Measurements from ENCODE around the gene PP2D1.
A peak's percentile ranks its signal among the peaks of the same experiment; 100 is the strongest.
"Not testable (repeated sequence)": the region's sequence is repeated elsewhere in the genome, so short reads cannot be mapped to it uniquely, and the experiment has no call there.

Gene PP2D1

DNA sequence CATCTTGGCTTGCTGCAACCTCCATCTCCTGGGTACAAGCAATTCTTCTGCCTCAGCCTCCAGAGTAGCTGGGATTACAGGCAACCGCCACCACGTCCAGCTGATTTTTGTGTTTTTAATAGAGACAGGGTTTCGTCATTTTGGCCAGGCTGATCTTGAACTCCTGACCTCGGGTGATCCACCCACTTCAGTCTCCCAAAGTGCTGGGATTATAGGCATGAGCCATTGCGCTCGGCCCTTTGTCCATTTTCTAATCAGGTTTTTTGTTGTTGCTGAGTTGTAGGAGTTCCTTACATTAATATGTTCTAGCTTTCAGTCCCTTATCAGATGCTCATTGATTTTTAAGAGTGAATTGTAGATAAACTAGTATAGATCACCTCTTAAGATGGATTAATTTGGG, 44.9 kb downstream of the PP2D1 start:
- DNase-seq, result no peak

DNA sequence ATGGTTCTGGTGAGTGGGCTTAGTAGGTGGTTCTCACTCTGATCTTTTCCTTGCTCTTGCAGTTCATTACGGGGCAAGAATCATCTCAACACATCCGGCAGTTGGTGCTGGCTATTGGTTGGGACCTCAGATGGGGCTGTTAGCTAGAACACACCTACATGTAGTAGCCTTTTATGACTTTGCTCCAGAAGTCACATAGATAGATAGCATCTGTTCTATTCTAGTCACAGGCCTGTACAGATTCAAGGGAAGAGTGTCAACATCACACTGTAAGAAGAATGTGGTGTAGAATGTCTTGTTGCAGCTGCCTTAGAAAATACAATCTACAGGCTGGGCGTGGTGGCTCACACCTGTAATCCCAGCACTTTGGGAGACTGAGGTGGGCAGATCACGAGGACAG, 50.1 kb downstream of the PP2D1 start:
- DNase-seq, result no peak

DNA sequence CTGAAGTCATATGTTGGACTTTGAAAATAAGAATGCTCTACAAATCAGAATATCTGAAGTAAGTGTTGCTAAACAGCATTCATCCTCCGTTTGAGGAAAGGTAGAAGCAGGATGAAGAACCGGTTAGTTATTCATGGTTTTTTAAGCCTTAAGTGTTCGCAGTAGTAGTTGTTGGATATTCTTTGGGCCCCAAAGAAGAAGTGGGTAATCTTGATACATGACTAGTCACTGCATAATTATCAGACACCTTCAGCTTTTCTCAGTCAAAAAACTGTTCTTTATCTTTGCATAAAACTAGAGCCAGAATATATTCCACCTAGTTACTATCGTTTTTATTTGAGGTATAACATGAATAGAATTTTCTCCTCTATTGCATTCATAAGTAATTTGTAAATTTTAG, 51.4 kb downstream of the PP2D1 start:
- no peak for DNase-seq

DNA sequence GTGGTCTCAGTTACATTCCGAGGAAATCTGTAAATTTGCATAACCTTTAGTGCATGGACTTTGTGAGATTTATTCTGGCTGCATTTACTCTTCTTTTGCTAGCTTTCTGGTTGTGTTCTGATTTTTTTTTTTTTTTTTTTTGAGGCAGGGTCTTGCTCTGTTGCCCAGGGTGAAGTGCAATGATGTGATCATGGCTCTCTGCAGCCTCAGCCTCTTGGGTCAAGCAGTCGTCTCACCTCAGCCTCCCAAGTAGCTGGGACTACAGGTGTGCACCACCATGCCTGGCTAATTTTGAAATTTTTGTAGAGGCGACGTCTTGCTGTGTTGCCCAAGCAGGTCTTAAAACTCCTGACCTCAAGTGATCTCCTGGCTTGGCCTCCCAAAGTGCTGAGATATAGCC, 52.6 kb downstream of the PP2D1 start:
- no peak for DNase-seq

- DNase-seq, result not testable (repeated sequence)
These were observed 54.7 kb downstream of the PP2D1 start for GRCh38 chr3:19957354-19957753.

DNA sequence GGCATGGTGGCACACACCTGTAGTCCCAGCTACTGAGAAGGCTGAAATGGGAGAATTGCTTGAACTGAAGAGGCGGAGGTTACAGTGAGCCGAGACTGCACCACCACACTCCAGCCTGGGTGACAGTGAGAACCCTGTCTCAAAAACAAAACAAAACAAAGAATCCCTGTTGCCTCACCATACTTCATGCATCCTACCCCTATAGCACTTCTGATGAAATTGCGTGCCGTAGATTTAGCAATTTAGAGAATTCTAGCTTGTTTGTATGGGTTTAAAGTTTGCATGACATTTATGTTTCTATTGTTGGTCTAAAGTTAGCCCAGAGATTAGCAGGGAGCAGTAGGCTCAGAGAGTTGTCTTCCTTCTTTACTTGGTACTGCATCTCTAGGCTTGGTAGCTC, 57.4 kb downstream of the PP2D1 start:
- no peak for DNase-seq

- no peak for DNase-seq
These were observed 61.7 kb downstream of the PP2D1 start for GRCh38 chr3:19950316-19950715.

DNA sequence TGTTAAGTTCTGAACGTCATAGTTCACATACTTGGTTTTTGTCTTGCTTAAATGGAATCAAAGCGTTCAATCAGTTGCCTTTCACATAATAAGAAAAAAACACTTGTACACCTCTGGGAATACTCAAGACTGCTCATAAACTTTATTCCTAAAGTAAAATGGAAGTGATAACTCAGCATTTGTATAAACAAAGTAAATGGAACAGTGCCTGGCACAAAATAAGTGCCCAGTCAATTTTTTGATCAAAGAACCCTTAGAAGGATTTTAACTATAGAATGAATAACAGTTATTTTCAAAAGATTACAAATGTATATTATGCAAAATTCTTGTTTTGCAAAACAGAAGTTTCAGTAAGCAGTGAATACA, 63.9 kb downstream of the PP2D1 start:
- no peak for DNase-seq

DNA sequence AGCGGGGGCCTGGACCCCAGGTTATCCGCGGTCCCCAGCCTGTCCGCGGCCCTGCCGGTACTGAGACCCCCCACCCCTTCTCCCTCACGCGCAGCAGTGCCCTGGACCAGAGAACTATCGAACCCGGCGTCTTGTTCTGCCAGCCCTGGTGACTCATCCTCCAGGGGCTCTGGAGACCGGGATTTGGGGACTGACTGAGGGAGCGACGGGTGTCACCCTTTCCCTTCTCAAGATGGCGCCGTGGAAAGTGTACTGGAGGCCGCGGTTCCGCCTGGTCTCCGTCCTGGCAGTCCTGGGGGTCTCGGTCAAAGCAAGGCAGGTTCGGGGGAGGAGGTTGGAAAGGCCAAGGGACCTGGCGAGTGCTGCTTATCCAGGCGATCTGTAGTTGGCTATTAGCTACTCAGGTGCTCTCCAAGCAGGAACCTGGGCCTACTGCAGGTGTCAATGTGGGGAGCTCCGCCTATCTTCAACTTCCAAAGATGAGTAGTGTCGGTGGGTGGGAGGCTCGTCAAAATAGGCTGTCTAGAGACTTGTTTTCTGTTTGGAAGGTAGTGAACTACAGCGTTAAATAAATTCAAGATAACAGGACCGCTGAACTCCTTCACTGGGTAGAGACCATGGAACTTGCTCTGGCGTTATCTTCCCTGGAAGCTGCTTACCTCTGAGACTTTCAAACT, 64.4 kb downstream of the PP2D1 start:
- DNase-seq, result peak; percentile 61 to 62

GRCh38 chr3:19946832-19947548, 65.1 kb downstream of the PP2D1 start, which contains the start of gene RAB5A:
RAB5A (plus strand) TSS chr3:19947097; CDS start chr3:19950899, 3,802 bp downstream.
- peak; percentile 97 to 98 for DNase-seq

- no peak for DNase-seq
These were observed 65.9 kb downstream of the PP2D1 start for GRCh38 chr3:19945969-19946831.

DNA sequence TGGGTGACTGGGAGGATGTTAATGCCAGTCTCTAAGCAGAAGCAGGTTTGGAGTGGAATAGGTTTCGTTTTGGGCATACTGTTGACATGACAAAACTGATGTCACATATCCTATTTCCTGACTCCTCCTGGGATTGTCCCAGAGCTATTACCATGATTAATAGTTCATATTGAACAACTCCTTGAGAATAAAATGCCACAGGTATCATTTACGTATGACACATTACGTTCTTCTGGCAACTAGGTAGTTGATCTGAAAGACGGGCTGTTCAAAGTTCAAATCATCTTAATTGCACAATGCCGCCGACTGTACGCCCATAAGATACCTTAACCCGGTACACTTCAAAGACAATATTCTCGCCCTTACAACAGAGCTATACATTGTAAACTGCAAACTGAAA, 66.5 kb downstream of the PP2D1 start:
- DNase-seq, result no peak

DNA sequence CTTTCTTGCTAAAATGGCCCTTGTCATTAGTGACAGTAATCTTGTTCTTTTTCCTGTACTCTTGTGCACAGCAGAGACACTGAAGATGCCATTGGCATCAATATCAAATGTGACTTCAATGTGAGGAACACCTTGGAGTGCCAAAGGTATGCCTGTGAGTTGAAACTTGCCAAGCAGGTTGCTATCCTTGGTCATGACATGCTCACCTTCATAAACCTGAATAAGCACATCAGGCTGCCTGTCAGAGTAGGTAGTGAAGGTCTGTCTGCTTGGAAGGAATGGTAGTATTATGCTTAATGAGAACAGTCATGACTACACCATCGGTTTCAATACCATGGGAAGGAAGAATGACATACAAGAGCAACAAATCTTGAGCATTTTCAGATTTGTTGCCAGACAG, 71.4 kb downstream of the PP2D1 start:
- no peak for DNase-seq

DNA sequence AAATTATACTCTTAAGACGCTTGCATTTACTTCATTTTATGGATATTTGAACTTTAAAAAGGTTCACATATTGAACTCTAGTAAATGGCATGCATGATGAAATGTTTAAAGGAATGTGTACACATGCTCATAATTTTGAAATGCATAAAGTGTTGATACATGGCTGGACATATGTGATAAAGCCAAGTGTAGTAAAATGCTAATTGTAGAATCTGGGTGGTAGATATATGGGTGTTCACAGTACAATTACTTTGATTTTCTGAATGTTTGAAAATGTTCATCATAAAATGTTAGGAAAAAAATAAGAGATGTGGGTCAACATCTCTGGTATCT, 73.8 kb downstream of the PP2D1 start:
- DNase-seq, result no peak

GRCh38 chr3:19937459-19938294, 74.4 kb downstream of the PP2D1 start:
- no peak for DNase-seq

All from NCI-H526 (cell line).